ENCODE measurements around the gene ACVR1B. TPM values are rescaled to one million over a fixed set of nuclear protein-coding genes. Genes with fewer than 3 reads are reported as not detected.

ACVR1B gene
- 6.4 and 6.6 TPM in 2 replicates for total RNA-seq

DNA sequence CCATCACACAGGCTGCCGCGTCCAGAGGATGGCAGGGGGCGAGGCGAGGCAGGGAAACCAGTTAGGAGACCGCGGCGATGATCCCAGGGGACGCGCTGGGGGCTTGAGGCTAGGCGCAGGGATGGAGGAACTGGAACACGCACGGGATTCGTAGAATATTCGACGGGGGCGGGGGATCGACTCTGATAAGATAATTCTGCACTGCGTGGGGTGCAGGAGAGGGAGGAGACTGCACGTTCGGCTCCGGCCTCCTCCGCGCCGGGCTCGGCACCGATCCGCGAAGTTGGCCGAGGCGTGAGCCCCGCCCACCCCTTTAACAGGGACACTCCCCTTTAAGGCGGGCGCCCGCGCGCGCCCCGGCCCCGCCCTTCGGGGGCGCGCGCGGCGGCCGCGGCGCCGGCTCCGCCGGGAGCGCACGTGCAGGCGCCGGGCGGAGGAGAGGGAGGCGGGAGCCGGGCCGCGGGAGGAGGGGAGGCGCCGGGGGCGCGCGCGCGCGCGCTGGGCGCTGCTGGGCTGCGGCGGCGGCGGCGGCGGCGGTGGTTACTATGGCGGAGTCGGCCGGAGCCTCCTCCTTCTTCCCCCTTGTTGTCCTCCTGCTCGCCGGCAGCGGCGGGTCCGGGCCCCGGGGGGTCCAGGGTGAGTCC, at the start of gene ACVR1B:
TSS of gene ACVR1B (plus strand) at position 501 of the 644 bp plus-strand sequence. CDS start at position 546, 45 bp downstream.

DNA sequence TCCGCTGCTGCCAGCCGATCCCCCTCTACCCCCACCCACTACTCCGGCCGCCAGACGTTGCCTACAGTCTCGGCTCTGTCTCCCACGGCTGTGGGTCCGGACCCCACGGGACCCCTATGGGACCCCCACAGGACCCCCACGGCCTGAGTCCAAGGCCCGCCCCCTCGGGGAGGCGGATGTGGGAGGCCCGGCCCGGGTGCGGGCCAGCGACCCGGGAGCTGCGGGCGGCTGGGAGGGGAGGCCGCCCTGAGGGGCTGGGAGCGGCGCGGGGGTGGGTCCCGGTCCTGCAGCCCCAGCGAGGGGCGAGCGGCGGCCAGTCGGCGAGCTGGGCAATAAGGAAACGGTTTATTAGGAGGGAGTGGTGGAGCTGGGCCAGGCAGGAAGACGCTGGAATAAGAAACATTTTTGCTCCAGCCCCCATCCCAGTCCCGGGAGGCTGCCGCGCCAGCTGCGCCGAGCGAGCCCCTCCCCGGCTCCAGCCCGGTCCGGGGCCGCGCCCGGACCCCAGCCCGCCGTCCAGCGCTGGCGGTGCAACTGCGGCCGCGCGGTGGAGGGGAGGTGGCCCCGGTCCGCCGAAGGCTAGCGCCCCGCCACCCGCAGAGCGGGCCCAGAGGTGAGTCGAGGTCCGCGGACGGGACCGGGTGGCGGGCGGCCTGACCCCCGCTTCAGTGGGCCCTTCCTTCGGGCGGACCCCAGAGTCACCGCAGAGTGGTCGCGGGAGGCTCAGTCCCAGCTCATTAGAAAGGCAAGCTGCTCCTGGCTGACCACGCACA, 44.2 kb upstream of the ACVR1B start, which contains the start of gene ACVRL1:
TSS of gene ACVRL1 (plus strand) at position 422 of the 773 bp plus-strand sequence. CDS start 4,971 bp downstream, outside the sequence.

DNA sequence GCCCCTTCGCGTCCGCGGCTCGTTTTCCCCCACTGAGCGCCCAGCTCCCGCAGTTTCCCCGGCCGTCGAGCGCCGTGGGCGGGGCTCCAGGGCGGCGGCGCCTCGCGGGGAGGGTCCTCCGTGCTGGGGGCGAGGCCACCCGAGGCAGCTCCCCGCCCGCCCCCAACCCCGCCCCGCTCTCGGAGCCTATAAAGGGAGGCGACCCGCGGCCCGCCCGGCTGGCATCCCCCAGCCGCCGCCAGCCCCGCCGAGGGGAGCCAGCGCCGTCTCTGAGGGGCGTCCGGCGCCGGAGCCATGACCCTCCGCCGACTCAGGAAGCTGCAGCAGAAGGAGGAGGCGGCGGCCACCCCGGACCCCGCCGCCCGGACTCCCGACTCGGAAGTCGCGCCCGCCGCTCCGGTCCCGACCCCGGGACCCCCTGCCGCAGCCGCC, 55.2 kb downstream of the ACVR1B start, which contains the start of gene TAMALIN:
TSS of gene TAMALIN (plus strand) at position 221 of the 432 bp plus-strand sequence. CDS start at position 295, 74 bp downstream.

Other genes starting within 250 kb of the ACVR1B start
- not detected in 2 replicates for gene FIGNL2, start 103.0 kb upstream of the ACVR1B start, total RNA-seq
- not detected in 2 replicates for gene ANKRD33, start 63.6 kb upstream of the ACVR1B start, total RNA-seq
- gene ACVRL1, start 44.2 kb upstream of the ACVR1B start, total RNA-seq, result 20.2 and 32.3 TPM in 2 replicates
- gene TAMALIN, start 55.2 kb downstream of the ACVR1B start, total RNA-seq, result 3.0 and 6.6 TPM in 2 replicates
- 1.8 and 6.9 TPM in 2 replicates for gene NR4A1, start 99.7 kb downstream of the ACVR1B start, total RNA-seq
- gene ATG101, start 118.3 kb downstream of the ACVR1B start, total RNA-seq, result 107 and 110 TPM in 2 replicates
- not detected in 2 replicates for gene SMIM41, start 128.0 kb downstream of the ACVR1B start, total RNA-seq
- gene KRT80, start 240.3 kb downstream of the ACVR1B start, total RNA-seq, result 0.53 TPM in 1 of 2 replicates, not detected in the other